H1 (cell line): ENCODE data around the gene SENP2. TPM values are rescaled to one million over a fixed set of nuclear protein-coding genes. Genes with fewer than 3 reads are reported as not detected.

Source experiments
- CTCF ChIA-PET: fragments of 300-600 bp; sonication (Branson Sonifier 250); formaldehyde crosslinking; loops from one replicate; lab custom pipeline; 2021; ENCODE audit not compliant: partially characterized antibody; lab: Charles Lee
- POLR2A ChIA-PET: fragments of 300-600 bp; sonication (Branson Sonifier 250); formaldehyde crosslinking; loops from one replicate; lab custom pipeline; 2021; ENCODE audit warnings: inconsistent platforms; ENCODE audit not compliant: partially characterized antibody; lab: Charles Lee
- DNase-seq, 2 experiments: peaks; one replicate each; pipeline versions ENCODE4 v3.0.0 to v3.0.0-alpha.2; 2010 to 2022; ENCODE audit warnings: low spot score in 2 of 2, low read depth in 1 of 2, mixed read lengths in 1 of 2
- FAIRE-seq: peaks from 2 replicates; lab custom pipeline; 2011; peaks lifted over from hg19 to GRCh38; lab: Jason Lieb, UNC
- H2AFZ ChIP-seq: 2 replicates; pipeline ENCODE4 v1.8.1; 2012; ENCODE audit warnings: low read length, inconsistent platforms
- H2AK5ac ChIP-seq: 2 replicates; pipeline ENCODE4 v1.6.1; 2013; ENCODE audit warnings: low read depth, low read length
- H2BK120ac ChIP-seq: replicated peaks from 2 replicates; pipeline ENCODE3; 2013; ENCODE audit warnings: low read depth, low read length, inconsistent platforms
- H2BK12ac ChIP-seq: 2 replicates; pipeline ENCODE4 v1.6.1; 2013; ENCODE audit warnings: low read depth, low read length
- H2BK15ac ChIP-seq: 2 replicates; pipeline ENCODE4 v1.6.1; 2013; ENCODE audit warnings: low read length
- H2BK20ac ChIP-seq: 2 replicates; pipeline ENCODE4 v1.6.1; 2013; ENCODE audit warnings: low read length
- H2BK5ac ChIP-seq: 2 replicates; pipeline ENCODE4 v1.6.1; 2013; ENCODE audit warnings: low read depth, low read length
- H3K14ac ChIP-seq: 2 replicates; pipeline ENCODE4 v1.6.1; 2013; ENCODE audit warnings: inconsistent platforms; ENCODE audit not compliant: insufficient read length
- H3K18ac ChIP-seq: 2 replicates; pipeline ENCODE4 v1.6.1; 2013; ENCODE audit warnings: low read length; ENCODE audit errors: extremely low read depth
- H3K23ac ChIP-seq: 2 replicates; pipeline ENCODE4 v1.6.1; 2013; ENCODE audit warnings: inconsistent platforms; ENCODE audit not compliant: insufficient read length
- H3K23me2 ChIP-seq: 2 replicates; pipeline ENCODE4 v1.6.1; 2013; ENCODE audit warnings: low read depth, low read length
- H3K27ac ChIP-seq: 2 replicates; pipeline ENCODE4 v1.6.1; 2011; ENCODE audit warnings: low read depth, low read length, inconsistent platforms
- H3K27me3 ChIP-seq, 4 experiments: replicated peaks in 1 of 4; 1 replicate in 1 of 4; 2 replicates in 3 of 4; pipeline versions ENCODE4 v1.6.1 to v1.8.1; 2011 to 2013; ENCODE audit warnings: low read length in 3 of 4, mild to moderate bottlenecking in 3 of 4, inconsistent platforms in 2 of 4, mixed read lengths in 2 of 4, moderate library complexity in 1 of 4; ENCODE audit not compliant: control insufficient read depth in 3 of 4, insufficient read depth in 3 of 4; ENCODE audit errors: extremely low read depth in 1 of 4
- H3K36me3 ChIP-seq, 4 experiments: 2 replicates each; pipeline versions ENCODE4 v1.6.1 to v1.8.1; 2011 to 2013; ENCODE audit warnings: mild to moderate bottlenecking in 4 of 4, low read length in 3 of 4, moderate library complexity in 2 of 4, control low read depth in 1 of 4, inconsistent platforms in 1 of 4; ENCODE audit not compliant: insufficient read depth in 4 of 4, control insufficient read depth in 2 of 4
- H3K4ac ChIP-seq: replicated peaks from 2 replicates; pipeline ENCODE3; 2013; ENCODE audit warnings: low read length, low read depth, mixed read lengths, inconsistent platforms; ENCODE audit not compliant: insufficient read length
- H3K4me1 ChIP-seq, 4 experiments: replicated peaks in 1 of 4; 1 replicate in 1 of 4; 2 replicates in 3 of 4; pipeline versions ENCODE4 v1.6.1 to v1.8.1; 2011 to 2013; ENCODE audit warnings: low read length in 3 of 4, inconsistent platforms in 2 of 4, mixed read lengths in 1 of 4; ENCODE audit not compliant: insufficient read depth in 4 of 4, control insufficient read depth in 3 of 4
- H3K4me2 ChIP-seq, 2 experiments: 2 replicates each; pipeline versions ENCODE4 v1.6.1 to v1.8.1; 2011 to 2013; ENCODE audit warnings: low read depth in 2 of 2, low read length in 2 of 2, control low read depth in 1 of 2, inconsistent platforms in 1 of 2, mild to moderate bottlenecking in 1 of 2; ENCODE audit not compliant: insufficient read depth in 1 of 2
- H3K4me3 ChIP-seq, 4 experiments: fragments of 200-600, 300-600 bp in 1 of 4; sonication (generic), shearing (Covaris generic), sonication (Bioruptor Twin) in 1 of 4; 2 replicates each; pipeline versions ENCODE4 v1.5.1 to v1.8.1; 2011 to 2016; ENCODE audit warnings: low read length in 4 of 4, low read depth in 3 of 4, control low read depth in 2 of 4, inconsistent platforms in 2 of 4, mild to moderate bottlenecking in 2 of 4, mixed read lengths in 1 of 4, moderate library complexity in 1 of 4; ENCODE audit not compliant: insufficient read depth in 2 of 4; ENCODE audit errors: extremely low read depth in 1 of 4
- H3K56ac ChIP-seq: replicated peaks from 2 replicates; pipeline ENCODE3; 2013; ENCODE audit warnings: low read depth, mild to moderate bottlenecking, mixed read lengths, low read length, inconsistent platforms; ENCODE audit not compliant: insufficient read length
- H3K79me1 ChIP-seq: 2 replicates; pipeline ENCODE4 v1.6.1; 2013; ENCODE audit warnings: low read depth, low read length, control low read depth
- H3K79me2 ChIP-seq, 2 experiments: 2 replicates each; pipeline versions ENCODE4 v1.6.1 to v1.8.1; 2012 to 2013; ENCODE audit warnings: low read length in 2 of 2, mild to moderate bottlenecking in 2 of 2, inconsistent platforms in 1 of 2; ENCODE audit not compliant: insufficient read depth in 2 of 2, control insufficient read depth in 1 of 2
- H3K9ac ChIP-seq, 4 experiments: replicated peaks in 1 of 4; 1 replicate in 1 of 4; 2 replicates in 3 of 4; pipeline versions ENCODE4 v1.6.1 to v1.8.1; 2011 to 2013; ENCODE audit warnings: low read depth in 3 of 4, low read length in 3 of 4, control low read depth in 2 of 4, mild to moderate bottlenecking in 2 of 4, moderate library complexity in 2 of 4, inconsistent platforms in 1 of 4; ENCODE audit errors: extremely low read depth in 1 of 4
- H3K9me3 ChIP-seq, 2 experiments: 2 replicates each; pipeline versions ENCODE4 v1.6.1 to v1.8.1; 2012 to 2013; ENCODE audit warnings: mild to moderate bottlenecking in 2 of 2, moderate library complexity in 2 of 2, control low read depth in 1 of 2, inconsistent platforms in 1 of 2, low read depth in 1 of 2, low read length in 1 of 2, mixed read lengths in 1 of 2; ENCODE audit not compliant: insufficient read depth in 2 of 2
- H4K20me1 ChIP-seq, 2 experiments: replicated peaks in 1 of 2; 2 replicates each; pipeline versions ENCODE3 to v1.8.1; 2011 to 2013; ENCODE audit warnings: inconsistent platforms in 2 of 2, low read length in 2 of 2, mild to moderate bottlenecking in 1 of 2; ENCODE audit not compliant: insufficient read depth in 2 of 2, control insufficient read depth in 1 of 2
- H4K5ac ChIP-seq: 2 replicates; pipeline ENCODE4 v1.6.1; 2013; ENCODE audit warnings: low read length, low read depth, mixed read lengths, inconsistent platforms; ENCODE audit not compliant: insufficient read length
- H4K8ac ChIP-seq: 2 replicates; pipeline ENCODE4 v1.8.0; 2013; ENCODE audit warnings: mild to moderate bottlenecking, moderate library complexity, low read length, inconsistent platforms; ENCODE audit not compliant: insufficient read depth; ENCODE audit errors: extremely low read depth
- H4K91ac ChIP-seq: replicated peaks from 2 replicates; pipeline ENCODE3; 2013; ENCODE audit warnings: low read length, mixed read lengths, inconsistent platforms; ENCODE audit not compliant: insufficient read length
- ATF3 ChIP-seq: IDR thresholded peaks from 2 replicates; pipeline ENCODE4 v1.6.1; 2011; ENCODE audit warnings: low read depth, mild to moderate bottlenecking, low read length; ENCODE audit not compliant: insufficient read depth
- BCL11A ChIP-seq, 2 experiments: IDR thresholded peaks; one replicate each; pipeline ENCODE4 v1.6.1; 2011; ENCODE audit warnings: low read depth in 2 of 2, low read length in 2 of 2, mild to moderate bottlenecking in 2 of 2
- RNF2 ChIP-seq: fragments of 200-900, 300-1000 bp; sonication (generic); IDR thresholded peaks from 2 replicates; pipeline ENCODE4 v1.7.1; 2016; ENCODE audit warnings: borderline replicate concordance, low read depth, mild to moderate bottlenecking, antibody characterized with exemption, low read length; ENCODE audit not compliant: poor library complexity, severe bottlenecking; ENCODE audit errors: missing control alignments
- TAF7 ChIP-seq: optimal IDR thresholded peaks from 2 replicates; pipeline ENCODE3; 2011; ENCODE audit warnings: low read depth, mild to moderate bottlenecking, inconsistent platforms, low read length, moderate library complexity, borderline replicate concordance
- WGBS, 2 experiments: shearing (Covaris generic) in 1 of 2; methylation state at CpG; one replicate each; pipeline versions ENCODE4 v1.1.6 to v1.1.7; 2013 to 2015; ENCODE audit warnings: low lambda C conversion rate in 2 of 2, mixed read lengths in 2 of 2, inconsistent platforms in 1 of 2, low coverage in 1 of 2, missing lambda C conversion rate in 1 of 2; ENCODE audit not compliant: insufficient replicate concordance in 2 of 2, insufficient coverage in 1 of 2, insufficient read length in 1 of 2; ENCODE audit errors: extremely low coverage in 1 of 2, missing lambda C conversion rate in 1 of 2; 5-methylcytosine and 5-hydroxymethylcytosine counted together
- polyA plus RNA-seq, 7 experiments: library from polyadenylated mRNA; depleted of rRNA in 3 of 7; stranded (reverse) in 5 of 7; unstranded in 2 of 7; fragments of >200 nt in 5 of 7; fragments of 200-250 nt in 2 of 7; gene quantifications; 1 replicate in 5 of 7; 2 replicates in 1 of 7; 4 replicates in 1 of 7; pipeline versions ENCODE4 v1.2.1 to v1.2.3, GENCODE V29; 2011 to 2013; ENCODE audit warnings: missing spikeins in 2 of 7, mixed read lengths in 2 of 7
- total RNA-seq: library from RNA; stranded (reverse); fragmentation: NEBNext Ultra II Directional; extraction: Animal tissue kit (Norgen Biotek cat#: 25700); gene quantifications from 2 replicates; pipeline ENCODE4 v1.2.1, GENCODE V29; 2021

The SENP2 gene
- total and polyA plus RNA-seq, 2 of the 8 experiments (the other 6 are each of a cell fraction or from before 2014, with no cell fraction given): 25.2 to 69.3 TPM

- no peak overlapping the region for H3K9ac ChIP-seq
- TF ChIP-seq TAF7 (no peak), BCL11A (IDR thresholded peaks at IDR 0.05; ENCODE audit: low read depth in 2 of 2, low read length in 2 of 2) (no peak), ATF3 (no peak), RNF2 (no peak)
- no peak overlapping the region for H2BK20ac ChIP-seq
- no peak for DNase-seq
- no peaks in the 10 kb centered on the region for H3K79me1 ChIP-seq
- H4K8ac ChIP-seq: no peak overlapping the region
- H3K27ac ChIP-seq: no peak overlapping the region
- FAIRE-seq: no peak
- POLR2A ChIA-PET: interaction anchor here (0.6 to 1.0 kb wide), 2 partner anchors 12 to 13 kb away, joined by 3 read pairs; no protein-coding TSS in a partner anchor
- H3K36me3 ChIP-seq: no peaks in the 10 kb centered on the region
- no peak overlapping the region for H2BK15ac ChIP-seq
- H3K79me2 ChIP-seq: no peaks in the 10 kb centered on the region
- H4K91ac ChIP-seq: no peak overlapping the region
- H2AFZ ChIP-seq: peak overlapping the region; percentile 15; the same call in 1 of the 2 replicates
- 93% methylated on average over 3 of the region's 3 CpGs; no CpG with 5 or more reads in 1 of the 2 experiments for WGBS, 2 experiments
- H3K23ac ChIP-seq: no peak overlapping the region
- no peak overlapping the region for H2BK120ac ChIP-seq
- CTCF ChIA-PET: interaction anchor here (0.6 to 5.7 kb wide), 13 partner anchors 13 to 1166 kb away, joined by 3 to 69 read pairs (median 5); partner anchors contain the start of gene TMEM41A
- H3K4me2 ChIP-seq: 0 out of 4 replicates have a peak overlapping the region, but pooled peaks of 1 of the 2 experiments have one; percentile 7
- H4K20me1 ChIP-seq: no peaks in the 10 kb centered on the region
- H2AK5ac ChIP-seq: no peak overlapping the region
- no peak overlapping the region for H3K18ac ChIP-seq
- no peak overlapping the region for H3K56ac ChIP-seq
- no peaks in the 10 kb centered on the region for H3K23me2 ChIP-seq
- H4K5ac ChIP-seq: no peak overlapping the region
- H3K27me3 ChIP-seq: no peaks in the 10 kb centered on the region
- no peak overlapping the region for H3K4ac ChIP-seq
- H3K9me3 ChIP-seq: no peaks in the 10 kb centered on the region
- no peak overlapping the region for H2BK5ac ChIP-seq
- H3K14ac ChIP-seq: no peak overlapping the region
- H3K4me3 ChIP-seq: peak overlapping the region in 1 of 4 experiments; percentile 6; a peak in 1 of 8 replicates
- H3K4me1 ChIP-seq: peaks cover 6 to 16% (median 9%) of the 10 kb centered on the region in 4 experiments
- H2BK12ac ChIP-seq: no peak overlapping the region
Measured at GRCh38 chr3:185558395-185558794, 27.7 kb upstream of the SENP2 start.
